SJCRH30 (cell line): Measurements from ENCODE around the gene RRAGD. TPM values are rescaled to one million over a fixed set of nuclear protein-coding genes. Genes with fewer than 3 reads are reported as not detected.
A peak's percentile ranks its signal among the peaks of the same experiment; 100 is the strongest.

Experiments used
- DNase-seq, 2 experiments: peaks; one replicate each; pipeline ENCODE4 v3.0.0-alpha.2; 2015 to 2020
- H3K27ac ChIP-seq: fragments of 250-450 bp; sonication (Bioruptor Pico); 2 replicates; pipeline ENCODE4 v1.5.1; 2020; ENCODE audit warnings: mild to moderate bottlenecking, moderate library complexity
- H3K27me3 ChIP-seq: fragments of 250-450 bp; sonication (Bioruptor Pico); 2 replicates; pipeline ENCODE4 v1.5.1; 2020; ENCODE audit warnings: mild to moderate bottlenecking, moderate library complexity
- H3K36me3 ChIP-seq: fragments of 250-450 bp; sonication (Bioruptor Pico); 2 replicates; pipeline ENCODE4 v1.5.1; 2020; ENCODE audit warnings: mild to moderate bottlenecking, moderate library complexity
- H3K4me1 ChIP-seq: fragments of 250-450 bp; sonication (Bioruptor Pico); 2 replicates; pipeline ENCODE4 v1.5.1; 2020; ENCODE audit warnings: mild to moderate bottlenecking, moderate library complexity
- H3K4me3 ChIP-seq: fragments of 250-450 bp; sonication (Bioruptor Pico); 2 replicates; pipeline ENCODE4 v1.5.1; 2020; ENCODE audit warnings: mild to moderate bottlenecking, moderate library complexity
- H3K9me3 ChIP-seq: fragments of 250-450 bp; sonication (Bioruptor Pico); replicated peaks from 2 replicates; pipeline ENCODE4 v1.5.1; 2020; ENCODE audit warnings: mild to moderate bottlenecking, moderate library complexity
- total RNA-seq: library from RNA; depleted of rRNA; stranded (reverse); fragments of >200 nt; shearing (Covaris generic); gene quantifications from 2 replicates; pipeline ENCODE4 v1.2.3, GENCODE V29; 2014

Gene RRAGD
- total RNA-seq, 1 experiment from 2014 or later = 61.3 TPM

DNA sequence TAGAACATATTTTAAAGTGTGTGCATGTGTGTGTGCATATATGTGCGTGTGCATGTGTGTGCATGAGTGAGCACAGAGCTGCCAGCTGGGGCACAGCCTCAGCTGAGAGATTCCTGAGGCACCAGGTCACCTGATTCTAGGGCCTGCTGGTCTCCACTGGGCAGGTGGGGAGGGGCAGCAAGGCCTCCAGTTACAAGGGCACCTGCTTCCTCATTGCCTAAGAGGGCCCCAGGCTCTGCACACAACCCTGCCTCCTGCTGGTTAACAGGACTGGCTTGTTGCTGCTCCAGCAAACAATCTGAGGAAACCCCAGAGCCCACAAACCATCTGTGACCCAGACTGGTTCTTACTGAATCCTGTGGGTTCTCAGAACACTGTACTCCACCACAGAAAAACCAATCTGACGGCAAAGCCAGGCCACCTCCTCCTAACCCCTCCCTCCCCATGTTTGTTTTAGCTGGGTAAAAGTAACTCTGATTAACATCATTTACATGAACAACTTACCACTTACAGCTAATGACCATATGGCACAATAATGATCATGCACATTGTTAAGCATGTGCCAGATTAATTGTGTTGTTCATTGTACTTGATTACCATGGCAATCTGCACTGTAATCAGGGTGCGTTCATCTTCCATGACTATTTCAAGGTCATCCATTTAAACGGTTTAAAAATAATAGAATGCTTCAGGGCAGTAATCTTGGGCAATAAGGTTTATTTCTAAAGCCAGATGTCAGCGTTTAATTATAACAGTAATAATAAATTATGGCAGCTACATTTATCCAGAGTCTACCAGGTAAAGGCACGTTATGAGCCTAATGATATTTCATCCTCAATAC is 36.4 kb downstream of the RRAGD start:
- no peak overlapping the region for H3K4me3 ChIP-seq
- no peaks in the 10 kb centered on the region for H3K4me1 ChIP-seq
- peaks cover 25% of the 10 kb centered on the region for H3K36me3 ChIP-seq
- H3K9me3 ChIP-seq = no peaks in the 10 kb centered on the region
- no peaks in the 10 kb centered on the region for H3K27me3 ChIP-seq
- no peak overlapping the region for H3K27ac ChIP-seq
- DNase-seq = peak; percentile 50 to 64

DNA sequence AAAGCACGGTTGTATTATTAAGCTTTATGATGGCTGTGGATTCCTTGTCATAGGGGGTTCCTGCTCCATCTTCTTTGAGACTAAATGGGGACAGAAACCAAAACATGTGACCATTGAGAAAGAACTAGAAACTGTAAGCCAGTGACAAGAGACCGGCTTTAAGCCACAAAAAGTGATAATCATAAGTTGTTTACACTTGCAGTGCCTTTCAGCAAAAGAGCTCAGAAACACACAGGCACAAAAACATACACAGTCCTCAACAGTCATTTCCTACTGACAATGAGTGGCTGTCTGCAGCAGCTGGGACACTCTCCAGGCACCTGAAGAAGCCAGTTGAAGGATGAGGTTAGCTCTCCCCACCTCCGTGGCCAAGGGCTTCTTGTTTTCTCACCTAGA is 39.6 kb downstream of the RRAGD start:
- Histone ChIP-seq H3K9me3 (no peaks in the 10 kb centered on the region), H3K27ac (no peak overlapping the region), H3K27me3 (no peaks in the 10 kb centered on the region), H3K4me3 (no peak overlapping the region), H3K36me3 (peaks cover 12% of the 10 kb centered on the region), H3K4me1 (no peaks in the 10 kb centered on the region)
- DNase-seq = no peak

DNA sequence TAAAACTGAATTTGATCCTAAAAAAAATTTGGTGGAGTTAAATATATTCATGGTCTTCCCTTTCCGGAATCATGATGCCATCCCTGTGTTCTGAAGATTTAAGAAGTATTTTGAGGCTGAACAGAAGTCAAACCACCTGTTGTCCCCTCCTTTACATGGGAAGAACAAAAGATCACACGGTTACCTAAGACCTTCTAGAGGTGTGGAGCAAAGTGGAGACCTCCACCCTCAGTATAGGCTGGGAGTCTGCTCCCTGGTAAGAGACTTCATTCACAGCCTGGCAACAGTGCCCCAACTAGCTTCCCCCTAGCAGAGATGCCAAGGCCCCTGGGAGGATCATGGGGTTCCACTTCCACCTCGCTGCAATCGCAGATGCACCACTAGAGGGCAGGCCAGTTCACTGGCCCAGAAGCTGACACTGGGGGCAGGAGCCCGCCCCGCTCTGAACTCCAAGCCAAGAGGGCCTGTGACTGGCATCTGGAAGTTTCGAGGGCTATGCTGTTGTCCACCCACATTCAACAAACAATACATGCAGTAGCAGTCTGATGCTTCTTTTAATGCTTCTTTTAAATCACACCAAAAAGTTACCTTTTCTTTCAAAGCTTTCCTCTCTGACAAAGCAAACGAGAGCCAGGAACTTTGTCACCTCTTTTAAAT is 40.1 kb downstream of the RRAGD start:
- H3K9me3 ChIP-seq = no peaks in the 10 kb centered on the region
- H3K27ac ChIP-seq = no peak overlapping the region
- H3K36me3 ChIP-seq = peaks cover 13% of the 10 kb centered on the region
- no peaks in the 10 kb centered on the region for H3K4me1 ChIP-seq
- DNase-seq = peak; percentile 61 to 83
- H3K4me3 ChIP-seq = no peak overlapping the region
- no peaks in the 10 kb centered on the region for H3K27me3 ChIP-seq

DNA sequence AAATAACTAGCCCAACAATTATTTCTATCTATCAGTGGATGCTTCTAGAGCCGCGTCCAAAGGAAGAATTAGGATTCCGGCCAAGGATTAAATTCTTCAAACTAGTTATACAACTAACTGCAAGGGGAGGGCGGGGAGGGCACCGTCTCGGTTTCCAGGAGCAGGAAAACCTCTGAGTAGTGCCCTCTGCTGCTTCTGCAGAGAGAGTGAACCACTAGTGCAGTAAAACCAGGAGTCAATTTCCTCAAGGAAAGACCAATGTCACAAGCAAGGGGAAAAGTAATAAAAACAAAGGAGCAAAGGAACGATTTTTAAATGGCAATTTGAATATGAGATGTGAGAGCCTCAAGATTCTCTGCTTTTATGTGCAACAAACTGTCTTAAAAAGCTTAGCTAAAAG is 43.1 kb downstream of the RRAGD start:
- Histone ChIP-seq H3K27me3 (no peaks in the 10 kb centered on the region), H3K4me3 (no peak overlapping the region), H3K9me3 (no peaks in the 10 kb centered on the region), H3K4me1 (no peaks in the 10 kb centered on the region), H3K27ac (no peak overlapping the region), H3K36me3 (peaks cover 16% of the 10 kb centered on the region)
- peak in 1 of 2 experiments; percentile 32 for DNase-seq

DNA sequence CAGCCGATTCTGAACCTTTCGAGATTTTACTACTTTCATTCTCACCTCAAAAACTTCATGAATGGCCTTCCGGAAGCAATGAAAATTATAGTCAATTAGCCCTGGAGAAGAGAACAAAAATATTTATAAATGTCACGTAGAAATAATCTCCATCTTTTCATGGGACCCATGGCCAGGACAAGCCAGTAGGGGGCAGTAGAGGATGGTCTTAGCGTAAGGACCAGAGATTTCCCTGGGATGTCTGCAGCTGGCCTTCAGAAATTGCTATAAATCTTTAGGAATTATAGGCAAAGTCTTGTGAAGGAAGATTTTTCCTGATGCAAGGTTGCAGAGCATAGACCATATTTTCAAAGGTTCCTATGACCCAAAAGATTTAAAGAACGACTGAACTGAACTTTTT is 44.0 kb downstream of the RRAGD start:
- peaks cover 16% of the 10 kb centered on the region for H3K36me3 ChIP-seq
- DNase-seq = peak; percentile 66 to 87

DNA sequence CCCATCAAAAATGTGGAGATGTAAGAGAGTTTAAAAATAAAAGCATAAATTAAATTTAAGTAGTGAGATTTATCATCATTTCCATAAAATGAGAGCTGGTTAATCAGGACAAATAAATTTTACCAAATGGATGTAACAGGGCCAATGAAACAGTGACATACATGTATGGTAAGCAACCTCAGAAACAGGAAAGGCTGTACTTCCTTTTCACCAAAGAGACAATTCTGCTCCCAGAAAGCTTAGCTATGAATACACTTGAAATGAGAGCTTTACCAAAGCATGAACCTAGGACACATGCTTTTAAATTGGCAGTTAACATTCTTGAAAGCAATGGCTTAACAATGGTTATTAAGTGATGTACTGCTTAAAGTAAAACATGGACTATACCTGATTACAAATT is 47.5 kb downstream of the RRAGD start:
- no peaks in the 10 kb centered on the region for H3K9me3 ChIP-seq
- no peak overlapping the region for H3K4me3 ChIP-seq
- no peak for DNase-seq
- H3K27ac ChIP-seq = no peak overlapping the region
- H3K27me3 ChIP-seq = no peaks in the 10 kb centered on the region
- H3K4me1 ChIP-seq = peaks cover 3% of the 10 kb centered on the region; the same call in 1 of the 2 replicates
- H3K36me3 ChIP-seq = peaks cover 12% of the 10 kb centered on the region

More for the DNA sequence above, 44.0 kb downstream of the RRAGD start:
- H3K4me1 ChIP-seq = no peaks in the 10 kb centered on the region
- H3K4me3 ChIP-seq = no peak overlapping the region
- H3K27me3 ChIP-seq = no peaks in the 10 kb centered on the region
- H3K27ac ChIP-seq = no peak overlapping the region
- no peaks in the 10 kb centered on the region for H3K9me3 ChIP-seq

DNA sequence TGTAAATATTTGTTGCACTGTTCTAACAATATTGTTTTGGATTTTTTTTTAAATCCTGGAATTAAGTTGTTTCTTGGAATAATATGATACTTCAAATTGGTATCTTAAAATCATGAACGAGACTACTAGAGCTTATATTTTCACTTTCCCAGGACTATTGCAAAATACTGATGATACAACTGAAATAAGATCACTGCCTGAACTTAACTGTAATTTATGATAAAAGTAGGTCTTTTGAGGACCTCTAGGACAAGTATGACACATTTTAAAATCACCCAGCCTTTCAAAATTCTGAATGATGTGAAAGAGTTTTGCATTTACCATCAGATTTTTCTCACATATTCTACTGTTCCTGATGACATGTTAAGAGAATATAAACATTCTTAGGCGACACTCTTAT is 50.9 kb downstream of the RRAGD start:
- Histone ChIP-seq H3K9me3 (no peaks in the 10 kb centered on the region), H3K27me3 (no peaks in the 10 kb centered on the region), H3K36me3 (peaks cover 2% of the 10 kb centered on the region; the same call in 1 of the 2 replicates), H3K4me1 (peaks cover 3% of the 10 kb centered on the region; the same call in 1 of the 2 replicates), H3K4me3 (no peak overlapping the region), H3K27ac (no peak overlapping the region)
- no peak for DNase-seq

DNA sequence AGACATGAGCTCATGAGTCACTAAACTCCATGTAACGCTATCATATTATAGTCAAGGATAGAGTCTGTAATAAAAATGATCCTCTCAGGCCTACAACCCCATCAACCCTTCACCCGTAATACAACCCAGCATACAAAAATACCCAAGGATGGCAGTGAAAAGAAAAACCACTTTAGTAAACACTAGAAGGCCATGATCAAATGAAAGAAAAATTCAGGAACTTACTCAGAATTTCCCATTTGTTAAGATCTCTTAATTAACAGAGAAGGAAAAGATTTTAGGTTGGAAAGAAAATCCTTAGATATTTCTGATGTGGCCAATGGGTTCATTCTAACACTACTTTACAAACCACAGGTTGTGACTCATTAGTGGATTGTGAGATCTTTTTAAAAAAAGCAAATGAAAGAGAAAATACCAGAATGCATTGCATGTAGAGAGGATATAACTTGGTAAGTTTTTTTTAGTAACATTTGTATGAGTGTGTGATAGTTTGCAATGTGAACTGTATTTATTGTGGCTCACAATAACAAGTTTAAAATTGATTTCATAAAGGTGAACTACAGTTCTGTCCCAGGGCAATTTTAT is 51.6 kb downstream of the RRAGD start:
- H3K4me1 ChIP-seq = peaks cover 3% of the 10 kb centered on the region; the same call in 1 of the 2 replicates
- H3K36me3 ChIP-seq = peaks cover 2% of the 10 kb centered on the region; the same call in 1 of the 2 replicates
- no peak overlapping the region for H3K4me3 ChIP-seq
- no peaks in the 10 kb centered on the region for H3K9me3 ChIP-seq
- H3K27ac ChIP-seq = no peak overlapping the region
- peak in 1 of 2 experiments; percentile 26 for DNase-seq
- no peaks in the 10 kb centered on the region for H3K27me3 ChIP-seq

DNA sequence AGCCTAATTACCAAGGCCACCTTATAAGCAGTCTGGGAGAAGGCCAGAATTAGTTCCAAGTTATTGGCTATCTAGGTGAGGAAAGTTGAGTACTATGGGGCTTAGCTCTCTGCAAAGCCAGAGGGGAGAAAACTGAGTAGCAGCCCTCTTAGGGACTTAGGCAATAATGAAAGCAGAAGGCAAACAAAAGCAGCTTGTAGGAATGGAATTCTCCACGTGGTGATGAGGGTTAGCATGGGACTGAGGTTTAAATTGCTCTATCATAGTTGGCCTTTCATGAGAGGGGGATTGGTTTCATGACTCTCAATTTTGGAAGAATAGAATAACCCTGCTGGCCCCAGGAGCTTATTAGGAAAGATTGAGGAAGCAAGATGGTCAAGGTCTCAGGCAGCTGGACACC is 52.5 kb downstream of the RRAGD start:
- no peak for DNase-seq
- Histone ChIP-seq H3K36me3 (no peaks in the 10 kb centered on the region), H3K27me3 (no peaks in the 10 kb centered on the region), H3K27ac (no peak overlapping the region), H3K4me1 (peaks cover 3% of the 10 kb centered on the region; the same call in 1 of the 2 replicates), H3K9me3 (no peaks in the 10 kb centered on the region), H3K4me3 (no peak overlapping the region)

DNA sequence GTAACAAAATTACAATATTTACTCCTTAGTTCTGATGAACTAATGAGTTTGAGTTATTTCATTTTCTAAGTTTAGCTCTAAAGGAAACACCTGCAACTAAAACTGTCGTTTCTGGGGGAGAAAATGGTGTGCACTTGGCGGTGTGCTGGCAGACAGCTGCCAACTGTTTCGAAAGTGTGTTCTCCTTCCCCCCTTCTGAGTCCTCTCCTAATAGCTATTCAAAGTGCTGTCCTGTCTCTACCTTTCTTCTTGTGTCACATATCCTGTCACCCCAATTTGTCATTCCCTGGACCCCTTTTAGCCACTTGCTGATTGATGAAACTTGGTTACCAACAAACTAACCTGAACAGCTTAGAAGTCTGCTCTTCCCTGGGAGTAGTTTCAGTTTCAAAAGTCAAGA is 54.7 kb downstream of the RRAGD start:
- H3K27ac ChIP-seq = no peak overlapping the region
- H3K36me3 ChIP-seq = no peaks in the 10 kb centered on the region
- no peak overlapping the region for H3K4me3 ChIP-seq
- no peaks in the 10 kb centered on the region for H3K9me3 ChIP-seq
- no peak for DNase-seq
- peaks cover 9% of the 10 kb centered on the region for H3K4me1 ChIP-seq
- H3K27me3 ChIP-seq = no peaks in the 10 kb centered on the region

DNA sequence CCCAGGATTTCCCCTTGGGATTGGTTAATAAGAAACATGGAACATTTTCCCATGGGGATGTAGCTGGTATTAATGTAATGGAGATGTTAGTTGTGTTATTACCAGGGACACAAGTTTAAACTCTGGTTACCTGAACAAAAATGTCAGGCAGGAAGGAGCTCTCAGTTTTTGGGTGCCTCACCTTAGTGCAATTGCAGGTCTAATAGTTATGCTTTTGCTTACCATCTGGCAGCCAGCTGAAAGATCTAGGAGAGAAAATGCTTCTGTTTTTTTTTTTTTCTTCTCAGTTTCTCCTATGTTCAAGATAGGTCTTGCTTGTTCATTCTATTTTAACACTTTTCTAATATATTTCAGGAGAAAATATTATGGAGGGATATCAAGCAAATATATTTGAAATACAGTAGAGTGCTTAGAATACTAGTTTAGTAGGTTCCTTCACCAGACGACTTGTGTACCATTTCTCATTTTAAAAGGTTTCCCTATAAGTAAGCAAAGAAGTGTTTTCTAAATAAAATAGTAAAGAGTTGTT is 55.4 kb downstream of the RRAGD start:
- Histone ChIP-seq H3K27me3 (no peaks in the 10 kb centered on the region), H3K4me3 (no peak overlapping the region), H3K36me3 (no peaks in the 10 kb centered on the region), H3K4me1 (peaks cover 9% of the 10 kb centered on the region), H3K27ac (no peak overlapping the region), H3K9me3 (no peaks in the 10 kb centered on the region)
- DNase-seq = no peak

DNA sequence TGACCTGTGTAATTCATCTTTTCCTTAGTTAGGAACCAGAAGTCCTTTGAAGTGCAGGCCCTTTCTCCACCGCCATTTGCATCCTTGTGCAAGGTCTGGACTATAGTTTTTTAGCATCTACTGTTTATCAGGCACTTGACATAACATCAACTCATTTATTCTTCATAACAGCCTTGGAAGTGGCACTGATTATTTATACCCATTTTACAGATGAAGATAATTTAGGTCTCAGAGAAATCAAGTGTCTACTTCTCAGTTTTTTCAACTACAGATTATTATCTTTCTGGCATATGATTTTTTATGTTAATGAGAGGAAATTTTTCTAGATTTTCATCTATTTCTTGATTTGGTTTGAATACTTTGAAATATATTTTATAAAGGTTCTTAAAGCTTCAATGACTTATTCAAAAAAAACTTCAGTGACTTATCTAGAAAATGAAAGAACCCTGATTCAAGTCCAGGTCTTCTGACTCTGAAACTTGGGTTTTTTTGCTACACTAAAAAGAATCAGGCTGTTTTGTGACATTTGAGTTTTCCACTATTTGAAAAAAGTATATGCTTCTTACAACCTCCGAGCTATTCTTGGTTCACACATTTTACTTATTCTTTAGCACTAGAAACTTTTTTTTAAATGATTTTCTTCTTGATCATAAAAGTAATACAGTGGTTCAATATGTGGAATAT is 56.4 kb downstream of the RRAGD start:
- Histone ChIP-seq H3K4me1 (peaks cover 9% of the 10 kb centered on the region), H3K36me3 (no peaks in the 10 kb centered on the region), H3K4me3 (no peak overlapping the region), H3K27ac (no peak overlapping the region), H3K27me3 (no peaks in the 10 kb centered on the region), H3K9me3 (no peaks in the 10 kb centered on the region)
- no peak for DNase-seq

DNA sequence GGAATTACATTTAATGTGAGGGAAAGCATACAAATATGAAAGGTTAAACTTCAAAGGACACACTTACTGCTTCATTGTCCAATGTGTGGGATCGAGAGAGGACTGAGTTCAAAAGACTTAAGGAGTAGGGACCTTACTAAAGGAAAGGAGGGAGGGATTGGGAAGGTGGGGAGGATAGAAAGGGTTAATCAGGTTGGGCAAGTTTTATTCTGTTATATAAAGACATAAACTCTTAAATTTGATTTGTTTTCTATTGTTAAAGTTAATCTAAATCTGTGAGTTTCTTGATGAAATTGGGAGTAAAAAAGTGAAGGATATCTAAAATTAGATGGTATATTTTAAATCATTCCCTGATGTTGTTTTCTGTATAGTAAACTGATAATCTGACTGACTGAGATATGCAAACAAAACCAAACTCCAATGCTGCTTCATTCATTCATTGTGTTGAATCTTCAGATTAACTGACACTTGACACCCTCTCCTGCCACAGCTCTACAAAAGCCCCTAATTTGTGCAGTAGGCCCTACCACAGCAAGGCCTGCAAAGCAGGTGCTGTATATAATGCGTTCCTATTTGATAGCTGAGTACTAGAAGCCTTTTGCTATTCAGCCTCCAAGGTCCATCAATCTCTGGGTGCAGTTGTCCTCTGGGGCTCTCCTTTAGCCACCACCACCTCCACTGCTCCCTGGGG is 58.2 kb downstream of the RRAGD start:
- Histone ChIP-seq H3K4me1 (peaks cover 7% of the 10 kb centered on the region), H3K36me3 (no peaks in the 10 kb centered on the region), H3K27ac (no peak overlapping the region), H3K4me3 (no peak overlapping the region), H3K27me3 (no peaks in the 10 kb centered on the region), H3K9me3 (no peaks in the 10 kb centered on the region)
- DNase-seq = peak in 1 of 2 experiments; percentile 55

DNA sequence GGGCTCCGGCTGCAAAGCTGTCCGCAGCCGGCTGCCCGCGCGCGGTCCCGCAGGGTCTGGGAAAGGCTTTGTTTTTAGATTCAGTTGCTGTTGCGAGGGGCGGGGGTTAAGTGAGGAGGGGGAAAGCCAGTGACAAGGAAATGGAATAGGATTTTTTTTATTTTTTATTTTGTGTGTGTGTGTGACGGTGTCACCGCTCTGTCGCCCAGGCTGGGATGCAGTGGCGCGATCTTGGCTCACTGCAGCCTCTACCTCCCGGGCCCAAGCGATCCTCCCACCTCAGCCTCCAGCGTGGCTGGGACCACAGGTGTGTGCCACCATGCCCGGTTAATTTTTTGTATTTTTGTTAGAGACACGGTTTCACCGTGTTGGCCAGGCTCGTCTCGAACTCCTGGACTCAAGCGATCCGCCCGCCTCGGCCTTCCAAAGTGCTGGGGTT is 58.9 kb downstream of the RRAGD start:
- H3K27me3 ChIP-seq = no peaks in the 10 kb centered on the region
- H3K36me3 ChIP-seq = no peaks in the 10 kb centered on the region
- peak overlapping the region; percentile 94 for H3K27ac ChIP-seq
- H3K4me3 ChIP-seq = peak overlapping the region; percentile 92
- no peaks in the 10 kb centered on the region for H3K9me3 ChIP-seq
- H3K4me1 ChIP-seq = peaks cover 7% of the 10 kb centered on the region
- DNase-seq = no peak
